HUES48 (cell line): ENCODE results near the gene PTCH1.
A peak's percentile ranks its signal among the peaks of the same experiment; 100 is the strongest.

Experiments used
- H3K27ac ChIP-seq: one replicate; pipeline ENCODE4 v1.7.0; 2013; ENCODE audit warnings: low read depth, low read length, inconsistent platforms
- H3K27me3 ChIP-seq: 2 replicates; pipeline ENCODE4 v1.6.1; 2013; ENCODE audit warnings: mild to moderate bottlenecking, low read length; ENCODE audit not compliant: control insufficient read depth, insufficient read depth
- H3K36me3 ChIP-seq: 2 replicates; pipeline ENCODE4 v1.6.1; 2013; ENCODE audit warnings: low read length; ENCODE audit not compliant: control insufficient read depth, insufficient read depth
- H3K4me1 ChIP-seq: 2 replicates; pipeline ENCODE4 v1.6.1; 2013; ENCODE audit warnings: mild to moderate bottlenecking, low read length; ENCODE audit not compliant: control insufficient read depth, insufficient read depth
- H3K4me3 ChIP-seq: 2 replicates; pipeline ENCODE4 v1.5.1; 2013; ENCODE audit warnings: mild to moderate bottlenecking, low read depth, low read length
- H3K9ac ChIP-seq: 2 replicates; pipeline ENCODE4 v1.6.1; 2013; ENCODE audit warnings: mild to moderate bottlenecking, low read depth, low read length, moderate library complexity
- H3K9me3 ChIP-seq: 2 replicates; pipeline ENCODE4 v1.6.1; 2013; ENCODE audit warnings: low read length; ENCODE audit not compliant: control insufficient read depth, insufficient read depth

Gene PTCH1

GRCh38 chr9:95511952-95512708 lies 4.6 kb downstream of the PTCH1 start:
- Histone ChIP-seq H3K9me3 (no peaks in the 10 kb centered on the region), H3K4me3 (peak overlapping the region; percentile 90), H3K27ac (peak overlapping the region; percentile 95), H3K27me3 (peaks cover 48% of the 10 kb centered on the region), H3K4me1 (peaks cover 38% of the 10 kb centered on the region), H3K36me3 (no peaks in the 10 kb centered on the region), H3K9ac (peak overlapping the region; percentile 59)

- Histone ChIP-seq H3K9me3 (no peaks in the 10 kb centered on the region), H3K4me1 (peaks cover 38% of the 10 kb centered on the region), H3K27me3 (peaks cover 42% of the 10 kb centered on the region), H3K36me3 (no peaks in the 10 kb centered on the region), H3K4me3 (peak overlapping the region; percentile 90), H3K9ac (peak overlapping the region; percentile 59), H3K27ac (peak overlapping the region; percentile 95)
Observed at GRCh38 chr9:95511616-95511931, 5.2 kb downstream of the PTCH1 start.

GRCh38 chr9:95510709-95511615 lies 5.8 kb downstream of the PTCH1 start:
- Histone ChIP-seq H3K4me3 (peak overlapping the region; percentile 90), H3K27ac (peak overlapping the region; percentile 95), H3K27me3 (peaks cover 39% of the 10 kb centered on the region), H3K9me3 (no peaks in the 10 kb centered on the region), H3K4me1 (peaks cover 38% of the 10 kb centered on the region), H3K9ac (peak overlapping the region; percentile 59), H3K36me3 (no peaks in the 10 kb centered on the region)

- Histone ChIP-seq H3K27ac (peak overlapping the region; percentile 95), H3K9me3 (no peaks in the 10 kb centered on the region), H3K36me3 (no peaks in the 10 kb centered on the region)
Observed at GRCh38 chr9:95509851-95510708, 6.7 kb downstream of the PTCH1 start.

GRCh38 chr9:95508968-95509850 lies 7.6 kb downstream of the PTCH1 start:
- Histone ChIP-seq H3K4me3 (peak overlapping the region; percentile 90), H3K27ac (peak overlapping the region; percentile 95), H3K4me1 (peaks cover 36% of the 10 kb centered on the region), H3K9me3 (no peaks in the 10 kb centered on the region), H3K27me3 (peaks cover 22% of the 10 kb centered on the region), H3K9ac (peak overlapping the region; percentile 55), H3K36me3 (no peaks in the 10 kb centered on the region)

More at GRCh38 chr9:95509851-95510708, 6.7 kb downstream of the PTCH1 start:
- Histone ChIP-seq H3K9ac (peak overlapping the region; percentile 54), H3K4me3 (peak overlapping the region; percentile 90), H3K4me1 (peaks cover 37% of the 10 kb centered on the region), H3K27me3 (peaks cover 30% of the 10 kb centered on the region)

GRCh38 chr9:95508242-95508967 lies 8.4 kb downstream of the PTCH1 start:
- H3K27ac ChIP-seq, result peak overlapping the region; percentile 90
- peak overlapping the region; percentile 90 for H3K4me3 ChIP-seq
- peaks cover 32% of the 10 kb centered on the region for H3K4me1 ChIP-seq
- peaks cover 13% of the 10 kb centered on the region for H3K27me3 ChIP-seq
- peaks cover under 1% of the 10 kb centered on the region; the same call in 1 of the 2 replicates for H3K36me3 ChIP-seq
- peak overlapping the region; percentile 75; the same call in 1 of the 2 replicates for H3K9ac ChIP-seq
- no peaks in the 10 kb centered on the region for H3K9me3 ChIP-seq

- Histone ChIP-seq H3K9me3 (no peaks in the 10 kb centered on the region), H3K4me3 (peak overlapping the region; percentile 90), H3K36me3 (peaks cover 8% of the 10 kb centered on the region), H3K4me1 (peaks cover 31% of the 10 kb centered on the region), H3K27me3 (peaks cover 6% of the 10 kb centered on the region), H3K27ac (peak overlapping the region; percentile 90), H3K9ac (peak overlapping the region; percentile 75)
Observed at GRCh38 chr9:95507464-95508241, 9.1 kb downstream of the PTCH1 start.

- Histone ChIP-seq H3K27ac (peak overlapping the region; percentile 90), H3K4me3 (peak overlapping the region; percentile 90), H3K9ac (peak overlapping the region; percentile 75), H3K27me3 (peaks cover 3% of the 10 kb centered on the region), H3K36me3 (peaks cover 14% of the 10 kb centered on the region), H3K9me3 (no peaks in the 10 kb centered on the region), H3K4me1 (peaks cover 26% of the 10 kb centered on the region)
Observed at GRCh38 chr9:95506678-95507463, 9.9 kb downstream of the PTCH1 start.

- Histone ChIP-seq H3K4me3 (peak overlapping the region; percentile 90), H3K27ac (peak overlapping the region; percentile 90), H3K4me1 (peaks cover 26% of the 10 kb centered on the region), H3K9me3 (no peaks in the 10 kb centered on the region), H3K9ac (peak overlapping the region; percentile 75), H3K36me3 (peaks cover 14% of the 10 kb centered on the region), H3K27me3 (no peaks in the 10 kb centered on the region)
Observed at GRCh38 chr9:95506428-95506677, 10.4 kb downstream of the PTCH1 start.
